ENCODE measurements around the gene MYL12A.

DNA sequence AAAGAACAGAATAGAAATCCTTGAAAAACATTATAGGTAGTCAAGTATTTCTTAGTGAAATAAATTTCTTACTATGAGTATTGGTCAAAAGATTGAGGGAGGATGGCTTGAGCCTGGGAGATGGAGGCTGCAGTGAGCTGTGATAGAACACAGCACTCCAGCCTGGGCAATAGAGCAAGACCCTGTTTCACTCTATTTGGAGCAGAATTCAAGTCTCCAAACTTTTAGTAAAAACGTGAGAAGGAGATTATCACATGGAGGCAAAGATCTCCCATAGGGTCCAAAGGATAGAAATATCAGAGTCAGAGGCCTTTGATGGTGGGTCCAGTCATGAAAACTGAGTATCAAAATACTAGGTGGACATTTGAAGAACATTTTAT lies 2.4 kb upstream of the MYL12A start:
- TF ChIP-seq, protein P1, sequence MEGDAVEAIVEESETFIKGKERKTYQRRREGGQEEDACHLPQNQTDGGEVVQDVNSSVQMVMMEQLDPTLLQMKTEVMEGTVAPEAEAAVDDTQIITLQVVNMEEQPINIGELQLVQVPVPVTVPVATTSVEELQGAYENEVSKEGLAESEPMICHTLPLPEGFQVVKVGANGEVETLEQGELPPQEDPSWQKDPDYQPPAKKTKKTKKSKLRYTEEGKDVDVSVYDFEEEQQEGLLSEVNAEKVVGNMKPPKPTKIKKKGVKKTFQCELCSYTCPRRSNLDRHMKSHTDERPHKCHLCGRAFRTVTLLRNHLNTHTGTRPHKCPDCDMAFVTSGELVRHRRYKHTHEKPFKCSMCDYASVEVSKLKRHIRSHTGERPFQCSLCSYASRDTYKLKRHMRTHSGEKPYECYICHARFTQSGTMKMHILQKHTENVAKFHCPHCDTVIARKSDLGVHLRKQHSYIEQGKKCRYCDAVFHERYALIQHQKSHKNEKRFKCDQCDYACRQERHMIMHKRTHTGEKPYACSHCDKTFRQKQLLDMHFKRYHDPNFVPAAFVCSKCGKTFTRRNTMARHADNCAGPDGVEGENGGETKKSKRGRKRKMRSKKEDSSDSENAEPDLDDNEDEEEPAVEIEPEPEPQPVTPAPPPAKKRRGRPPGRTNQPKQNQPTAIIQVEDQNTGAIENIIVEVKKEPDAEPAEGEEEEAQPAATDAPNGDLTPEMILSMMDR (IDR thresholded peaks at IDR 0.05; ENCODE audit: borderline replicate concordance, extremely low read depth, low read length, poor library complexity, severe bottlenecking), result no peak
- TF ChIP-seq EZH2 (IDR thresholded peaks at IDR 0.05; ENCODE audit: borderline replicate concordance, low read depth, low read length, severe bottlenecking), result no peak
